LNCAP (cell line): ENCODE data around the gene IKZF1.

Experiments used
- TF ChIP-seq, protein P1 (sequence below): fragments of 450-650 bp; IDR thresholded peaks from 2 replicates; pipeline ENCODE4 v1.5.1; 2017; ENCODE audit warnings: mild to moderate bottlenecking

IKZF1 gene

DNA sequence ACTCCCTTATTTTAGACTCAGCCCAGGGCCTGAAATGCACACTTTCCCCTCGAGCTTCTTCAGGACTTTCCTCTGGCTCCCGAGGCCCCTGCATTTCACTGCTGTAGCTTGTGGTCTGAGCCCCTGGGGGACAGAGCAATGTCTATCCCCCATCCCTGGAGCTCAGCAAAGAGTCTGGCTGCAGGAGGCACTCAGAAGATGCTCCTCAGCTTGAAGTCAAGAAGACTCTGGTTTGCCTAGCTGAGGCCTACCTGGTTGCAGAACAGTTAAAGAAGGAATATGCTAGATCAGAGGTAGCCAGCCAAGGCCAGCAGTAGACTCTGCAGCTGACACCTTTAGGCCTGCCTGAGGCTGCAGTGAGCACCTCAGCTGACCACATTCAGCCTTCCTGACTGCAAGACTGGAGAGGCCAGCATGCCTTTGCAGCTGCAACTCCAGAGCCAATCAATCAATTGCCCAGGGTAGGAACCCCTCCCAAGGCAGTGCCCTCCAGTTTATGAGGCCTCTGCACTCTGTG, 36.9 kb upstream of the IKZF1 start:
- TF ChIP-seq, protein P1, sequence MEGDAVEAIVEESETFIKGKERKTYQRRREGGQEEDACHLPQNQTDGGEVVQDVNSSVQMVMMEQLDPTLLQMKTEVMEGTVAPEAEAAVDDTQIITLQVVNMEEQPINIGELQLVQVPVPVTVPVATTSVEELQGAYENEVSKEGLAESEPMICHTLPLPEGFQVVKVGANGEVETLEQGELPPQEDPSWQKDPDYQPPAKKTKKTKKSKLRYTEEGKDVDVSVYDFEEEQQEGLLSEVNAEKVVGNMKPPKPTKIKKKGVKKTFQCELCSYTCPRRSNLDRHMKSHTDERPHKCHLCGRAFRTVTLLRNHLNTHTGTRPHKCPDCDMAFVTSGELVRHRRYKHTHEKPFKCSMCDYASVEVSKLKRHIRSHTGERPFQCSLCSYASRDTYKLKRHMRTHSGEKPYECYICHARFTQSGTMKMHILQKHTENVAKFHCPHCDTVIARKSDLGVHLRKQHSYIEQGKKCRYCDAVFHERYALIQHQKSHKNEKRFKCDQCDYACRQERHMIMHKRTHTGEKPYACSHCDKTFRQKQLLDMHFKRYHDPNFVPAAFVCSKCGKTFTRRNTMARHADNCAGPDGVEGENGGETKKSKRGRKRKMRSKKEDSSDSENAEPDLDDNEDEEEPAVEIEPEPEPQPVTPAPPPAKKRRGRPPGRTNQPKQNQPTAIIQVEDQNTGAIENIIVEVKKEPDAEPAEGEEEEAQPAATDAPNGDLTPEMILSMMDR: no peak

DNA sequence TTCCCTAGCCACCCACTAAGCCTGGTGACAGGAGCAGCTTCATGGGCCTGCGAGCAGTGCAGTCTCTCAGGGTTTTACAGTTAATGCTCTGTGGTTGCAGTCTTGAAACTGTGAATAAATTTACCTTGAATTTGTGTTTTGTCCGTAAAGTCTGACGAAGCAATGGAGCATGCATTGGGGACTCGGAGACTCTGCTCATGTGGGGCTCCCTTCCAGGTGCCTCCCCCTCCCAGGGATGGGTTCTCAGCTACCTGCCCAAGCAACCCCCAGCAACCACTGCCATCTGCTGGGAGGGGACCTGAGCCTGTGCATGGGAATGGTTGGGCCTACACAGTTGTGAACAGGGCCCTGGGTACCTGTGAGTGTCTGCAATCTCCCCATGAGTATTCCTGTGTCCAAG, 36.3 kb upstream of the IKZF1 start:
- TF ChIP-seq, protein P1: no peak

DNA sequence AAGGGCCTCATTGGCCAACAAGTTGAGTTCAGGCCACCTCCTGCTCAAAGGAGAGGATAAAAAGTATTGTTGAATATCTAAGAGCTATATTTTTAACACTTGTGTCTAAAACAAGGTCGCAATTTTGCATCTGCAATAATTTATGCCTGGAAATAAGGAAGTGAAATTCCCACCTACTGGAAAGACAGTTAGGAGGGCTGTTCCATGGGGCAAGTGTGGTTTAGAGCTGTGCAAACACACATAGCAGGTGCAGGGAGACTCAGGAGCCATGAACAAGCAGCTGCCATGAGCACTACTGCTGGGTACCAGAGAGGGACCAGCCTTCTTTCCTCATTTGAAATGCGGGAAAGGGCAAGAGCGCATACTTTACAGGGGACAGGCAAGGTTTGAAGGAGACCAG, 35.5 kb upstream of the IKZF1 start:
- TF ChIP-seq, protein P1: no peak

DNA sequence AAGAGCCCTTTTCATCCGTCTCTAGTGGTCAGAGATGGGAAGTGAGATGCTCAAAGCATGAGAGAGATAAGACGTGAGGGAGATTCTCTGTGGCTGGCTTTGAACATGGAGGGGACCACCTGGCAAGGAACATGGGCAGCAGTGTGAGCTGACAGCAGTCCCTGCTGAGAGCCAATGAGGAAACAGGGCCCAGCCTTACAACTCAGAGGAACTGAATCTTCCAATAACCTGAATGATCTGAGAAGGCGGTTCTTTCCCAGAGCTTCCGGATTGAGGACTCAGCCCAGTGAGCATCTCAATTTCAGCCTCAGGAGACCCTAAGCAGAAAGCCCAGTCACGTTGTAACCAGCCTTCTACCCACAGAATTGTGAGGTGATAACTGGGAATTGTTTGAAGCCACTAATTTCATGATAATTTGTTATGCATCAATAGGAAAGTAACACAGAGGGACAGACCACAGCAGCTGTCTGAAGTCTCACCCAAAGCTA, 33.9 kb upstream of the IKZF1 start:
- TF ChIP-seq, protein P1: no peak

DNA sequence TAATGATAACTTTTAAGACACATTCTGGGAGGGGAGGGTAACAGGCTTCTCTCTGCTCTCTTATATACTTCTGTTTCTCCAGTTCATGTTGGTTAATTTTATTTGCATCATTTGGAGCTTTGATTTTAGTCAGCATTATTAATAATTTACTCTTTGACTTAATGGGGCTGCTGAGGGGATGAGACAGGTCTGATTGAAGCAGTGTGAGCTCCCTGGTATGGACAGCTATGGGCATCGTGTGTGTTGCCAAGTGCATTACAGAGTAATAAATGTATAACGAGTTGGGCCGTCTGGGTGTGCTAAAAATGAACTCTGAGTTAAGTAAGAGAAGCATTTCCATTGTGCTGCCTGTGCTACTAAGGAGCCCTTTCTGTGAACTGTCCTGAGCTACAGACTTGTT, 31.7 kb upstream of the IKZF1 start:
- TF ChIP-seq, protein P1: no peak

DNA sequence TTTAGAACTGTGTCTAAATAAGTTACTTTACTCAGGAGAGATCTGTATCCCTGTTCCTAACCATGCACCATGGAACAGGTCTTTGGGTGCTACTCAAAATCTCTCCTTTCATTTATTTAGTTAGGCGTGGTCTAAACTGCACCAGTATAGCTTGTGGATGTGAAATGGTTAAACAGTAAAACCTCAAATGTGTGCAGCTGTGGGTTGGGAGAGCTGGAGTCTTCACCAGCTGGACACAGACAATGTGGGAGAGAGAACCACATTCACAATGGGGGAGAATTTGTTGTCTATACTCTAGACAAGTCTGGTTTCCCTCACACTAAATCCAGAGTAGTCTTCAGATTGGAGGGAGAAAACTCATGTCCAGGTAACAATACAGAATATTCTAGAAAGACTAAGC, 31.2 kb upstream of the IKZF1 start:
- TF ChIP-seq, protein P1: no peak

DNA sequence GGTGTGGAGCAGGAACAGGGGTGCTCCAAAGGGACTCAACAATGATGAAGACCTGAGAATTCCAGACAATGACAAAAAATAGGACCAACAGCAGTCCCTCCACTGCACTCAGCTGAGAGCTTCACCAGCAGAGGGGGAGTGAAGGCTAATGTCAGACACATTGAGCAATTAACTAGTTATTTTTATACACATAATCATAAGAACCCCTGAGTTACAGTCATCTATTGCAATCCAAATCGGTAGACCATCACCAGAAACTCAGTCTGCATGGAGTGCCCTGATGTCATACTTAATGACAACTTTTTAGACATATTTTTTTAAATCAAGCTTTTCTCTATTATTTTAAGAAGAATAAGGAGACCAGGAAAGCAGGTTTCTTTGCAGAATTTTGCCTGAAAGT, 30.6 kb upstream of the IKZF1 start:
- TF ChIP-seq, protein P1: no peak

DNA sequence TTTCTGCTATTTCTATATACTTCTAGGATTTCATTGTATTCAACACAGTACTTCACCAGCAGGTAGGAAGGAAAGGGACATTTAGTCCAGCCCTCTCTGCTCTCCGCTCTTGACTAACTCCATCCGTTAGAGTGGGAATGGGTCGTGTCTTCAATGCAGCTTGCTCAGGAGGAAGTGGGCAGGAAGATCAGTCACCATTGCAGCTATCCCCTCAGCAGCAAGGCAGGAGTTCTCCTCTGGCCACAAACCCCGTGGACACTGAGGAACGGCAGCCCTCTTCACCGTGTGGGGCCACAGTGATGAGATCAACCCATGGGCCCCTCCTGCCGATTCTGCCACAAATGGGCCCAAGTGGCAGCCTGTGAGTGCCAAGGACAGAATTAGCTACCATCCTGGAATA, 30.2 kb upstream of the IKZF1 start:
- TF ChIP-seq, protein P1: no peak
